Epithelial cell of esophagus (primary cell): Measurements from ENCODE around the gene GALNT15.

Experiments used
- DNase-seq: peaks from one replicate; pipeline ENCODE4 v3.0.0; 2010; ENCODE audit warnings: low read depth
- H3K4me3 ChIP-seq: 2 replicates; pipeline ENCODE4 v1.5.1; 2011; ENCODE audit warnings: mild to moderate bottlenecking, low read length, control low read depth
- TF ChIP-seq, protein P1 (sequence below): IDR thresholded peaks from 2 replicates; pipeline ENCODE4 v1.5.1; 2011; ENCODE audit warnings: low read depth, mild to moderate bottlenecking, low read length, control low read depth, inconsistent platforms; ENCODE audit not compliant: insufficient read depth; ENCODE audit errors: missing control alignments

Gene GALNT15

DNA sequence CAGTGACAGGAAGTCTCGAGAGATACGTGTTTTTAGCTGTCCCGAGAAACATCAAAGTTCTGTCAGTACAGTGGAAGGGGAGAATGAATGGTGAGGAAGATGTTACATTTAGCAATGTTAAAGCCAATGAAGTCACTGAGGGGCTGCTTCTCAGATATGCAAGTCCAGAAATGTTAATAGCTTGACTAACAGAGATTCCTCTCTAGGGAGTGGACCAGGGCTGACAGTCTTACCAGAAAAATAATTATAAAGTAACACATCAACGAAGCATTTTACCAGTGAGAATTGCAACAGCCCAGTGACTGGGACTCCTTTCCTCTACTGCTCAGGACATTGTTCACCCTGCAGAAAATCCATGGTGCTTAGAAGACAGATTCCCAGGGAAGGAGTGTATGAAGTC lies 23.9 kb downstream of the GALNT15 start:
- H3K4me3 ChIP-seq: no peak overlapping the region
- no peak for DNase-seq
- TF ChIP-seq, protein P1, sequence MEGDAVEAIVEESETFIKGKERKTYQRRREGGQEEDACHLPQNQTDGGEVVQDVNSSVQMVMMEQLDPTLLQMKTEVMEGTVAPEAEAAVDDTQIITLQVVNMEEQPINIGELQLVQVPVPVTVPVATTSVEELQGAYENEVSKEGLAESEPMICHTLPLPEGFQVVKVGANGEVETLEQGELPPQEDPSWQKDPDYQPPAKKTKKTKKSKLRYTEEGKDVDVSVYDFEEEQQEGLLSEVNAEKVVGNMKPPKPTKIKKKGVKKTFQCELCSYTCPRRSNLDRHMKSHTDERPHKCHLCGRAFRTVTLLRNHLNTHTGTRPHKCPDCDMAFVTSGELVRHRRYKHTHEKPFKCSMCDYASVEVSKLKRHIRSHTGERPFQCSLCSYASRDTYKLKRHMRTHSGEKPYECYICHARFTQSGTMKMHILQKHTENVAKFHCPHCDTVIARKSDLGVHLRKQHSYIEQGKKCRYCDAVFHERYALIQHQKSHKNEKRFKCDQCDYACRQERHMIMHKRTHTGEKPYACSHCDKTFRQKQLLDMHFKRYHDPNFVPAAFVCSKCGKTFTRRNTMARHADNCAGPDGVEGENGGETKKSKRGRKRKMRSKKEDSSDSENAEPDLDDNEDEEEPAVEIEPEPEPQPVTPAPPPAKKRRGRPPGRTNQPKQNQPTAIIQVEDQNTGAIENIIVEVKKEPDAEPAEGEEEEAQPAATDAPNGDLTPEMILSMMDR: no peak

DNA sequence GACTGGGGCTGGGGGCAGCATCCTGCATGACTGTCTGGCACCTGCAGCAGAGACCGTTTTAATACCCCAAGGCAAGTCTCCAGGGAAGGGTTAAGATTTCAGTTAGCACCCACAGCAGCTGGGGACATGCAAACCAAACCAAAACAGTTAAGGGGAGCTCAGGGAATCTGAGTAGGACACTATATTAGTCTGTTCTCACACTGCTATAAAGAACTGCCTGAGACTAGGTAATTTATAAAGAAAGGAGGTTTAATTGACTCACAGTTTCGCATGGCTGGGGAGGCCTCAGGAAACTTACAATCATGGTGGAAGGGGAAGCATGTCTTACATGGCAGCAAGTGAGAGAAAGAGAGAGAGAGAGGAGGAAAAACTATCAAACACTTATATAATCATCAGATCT lies 25.3 kb downstream of the GALNT15 start:
- TF ChIP-seq, protein P1: no peak
- H3K4me3 ChIP-seq: no peak overlapping the region
- DNase-seq: no peak

DNA sequence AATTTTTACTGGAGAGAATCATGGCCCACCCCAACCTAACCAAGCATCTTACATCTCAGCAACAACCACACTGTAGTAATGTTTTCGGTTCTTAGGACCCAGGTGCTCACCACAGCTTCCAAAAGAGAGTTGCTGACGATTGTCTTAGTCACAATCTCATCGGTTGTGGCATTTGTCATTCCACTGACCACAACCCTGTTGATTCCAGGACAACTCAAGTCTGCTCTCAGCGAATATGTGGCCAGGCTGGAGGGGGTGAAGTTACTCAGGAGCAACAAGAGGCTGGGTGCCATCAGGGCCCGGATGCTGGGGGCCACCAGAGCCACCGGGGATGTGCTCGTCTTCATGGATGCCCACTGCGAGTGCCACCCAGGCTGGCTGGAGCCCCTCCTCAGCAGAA lies 25.9 kb downstream of the GALNT15 start:
- TF ChIP-seq, protein P1: no peak
- peak; percentile 45 for DNase-seq
- no peak overlapping the region for H3K4me3 ChIP-seq

DNA sequence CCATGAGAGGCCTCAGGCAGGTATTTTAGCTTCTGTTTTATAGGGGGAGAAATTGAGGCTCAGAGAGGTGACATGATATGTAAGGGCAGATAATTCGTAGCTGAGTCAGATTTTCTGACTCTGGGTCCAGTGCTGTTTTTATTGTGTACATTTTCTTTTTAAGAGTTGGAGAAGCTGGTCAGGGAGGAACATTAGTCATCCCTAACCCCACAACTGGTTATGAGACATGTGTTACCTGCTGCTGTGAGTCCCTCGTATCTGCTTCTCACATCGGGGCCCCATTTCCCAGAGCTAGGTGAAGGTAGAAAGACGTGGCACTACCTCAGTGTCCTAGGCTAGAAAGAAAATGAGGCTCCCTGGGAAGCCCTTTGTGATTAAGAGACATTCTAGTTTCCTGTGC lies 28.6 kb downstream of the GALNT15 start:
- H3K4me3 ChIP-seq: no peak overlapping the region
- TF ChIP-seq, protein P1: no peak
- DNase-seq: peak; percentile 69

DNA sequence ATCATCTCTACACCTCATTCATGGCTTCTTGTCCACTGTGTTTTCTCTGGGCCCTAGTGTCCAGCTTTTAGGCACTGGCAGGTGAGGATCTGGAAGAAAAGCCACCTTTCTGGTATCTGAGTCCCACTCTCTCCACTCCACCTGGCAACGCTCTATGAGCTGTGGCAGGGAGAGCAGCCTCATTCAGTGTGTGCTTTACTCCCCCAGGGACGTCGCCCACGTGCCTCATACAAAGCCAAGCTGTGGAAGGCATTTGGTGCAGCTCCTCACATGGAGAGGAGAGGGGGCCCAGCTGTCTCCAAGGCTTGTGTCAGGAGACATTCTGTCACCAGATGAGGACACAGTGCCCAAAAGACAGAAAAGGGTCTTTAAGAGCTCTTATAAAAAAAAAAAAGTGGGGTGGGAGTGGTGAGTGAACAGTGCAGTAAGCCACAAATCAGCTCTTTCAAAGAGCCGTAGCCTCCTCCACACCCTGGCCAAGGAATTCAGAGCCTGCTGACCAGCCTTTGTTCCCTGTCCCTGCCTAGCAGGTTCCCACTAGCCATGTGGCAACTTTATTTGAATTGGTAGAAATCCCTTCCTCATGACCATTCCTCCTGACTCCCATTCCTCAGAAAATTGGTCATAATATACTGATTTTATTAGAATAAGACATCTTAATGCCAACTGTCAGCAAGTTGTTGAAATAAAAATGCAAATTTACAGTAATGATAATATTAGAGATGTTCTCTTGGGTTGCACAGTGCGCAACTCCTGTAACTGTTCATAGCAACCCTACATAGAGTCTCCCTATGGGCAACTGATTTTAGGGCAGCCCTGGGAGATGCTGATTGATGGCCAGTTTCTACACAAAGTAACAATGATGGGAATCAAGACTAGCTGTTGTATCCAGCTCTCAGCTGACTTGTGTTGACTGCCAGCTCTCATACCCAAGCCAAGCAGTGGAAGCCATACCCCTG lies 29.5 kb downstream of the GALNT15 start:
- no peak overlapping the region for H3K4me3 ChIP-seq
- TF ChIP-seq, protein P1: no peak
- DNase-seq: no peak

DNA sequence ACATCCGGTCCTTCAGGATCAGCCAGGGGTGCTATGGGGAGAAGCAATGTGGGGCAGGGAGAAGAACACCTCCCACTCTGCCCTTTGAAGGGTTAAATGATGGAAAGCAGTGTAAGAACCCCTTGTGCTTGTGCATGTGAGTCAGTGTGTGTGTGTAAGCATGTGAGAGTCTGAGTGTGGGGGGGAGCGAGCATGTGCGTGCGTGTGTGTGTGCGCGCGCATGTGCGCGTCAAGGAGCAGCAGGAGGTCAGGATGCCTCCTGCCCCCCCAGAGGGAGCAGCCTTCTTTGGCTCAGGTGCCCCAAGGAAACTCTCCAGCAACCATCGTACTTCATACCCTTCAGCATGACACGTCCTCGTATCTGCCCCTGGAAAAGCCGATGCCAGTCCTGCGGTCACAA lies 30.3 kb downstream of the GALNT15 start:
- H3K4me3 ChIP-seq: no peak overlapping the region
- no peak for DNase-seq
- TF ChIP-seq, protein P1: no peak

DNA sequence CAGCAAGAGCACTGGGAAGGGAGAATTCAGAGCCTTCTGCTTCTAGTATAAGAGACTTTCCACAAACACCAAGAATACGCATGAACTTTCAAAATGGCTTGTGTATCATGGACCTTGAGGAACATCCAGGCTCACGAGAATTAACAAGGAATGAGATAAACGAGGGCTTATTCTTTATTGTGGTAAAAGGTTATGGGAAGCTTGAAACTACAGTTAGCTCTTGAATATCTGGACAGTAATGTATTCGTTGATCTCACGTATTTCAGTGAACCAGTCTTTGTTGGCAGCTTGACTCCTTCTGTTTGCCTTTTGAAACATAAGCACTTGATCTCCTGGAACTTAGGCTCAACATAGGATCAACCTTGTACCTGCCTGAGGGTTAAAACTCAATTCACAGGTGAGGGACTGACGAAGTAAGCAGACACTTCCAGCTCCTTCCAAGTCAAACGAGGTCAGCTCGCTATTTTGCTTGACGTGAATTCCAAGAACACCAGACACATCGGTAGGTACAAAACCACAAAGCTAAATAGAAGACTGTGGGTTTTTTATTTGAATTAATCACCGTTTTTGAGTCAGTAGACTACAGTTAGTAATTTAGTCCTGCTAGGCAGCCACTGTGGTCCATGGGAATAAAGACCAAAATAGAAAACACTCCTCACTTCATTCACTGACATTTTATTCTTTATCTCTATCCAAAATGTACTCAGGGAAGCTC lies 30.8 kb downstream of the GALNT15 start:
- TF ChIP-seq, protein P1: no peak
- H3K4me3 ChIP-seq: no peak overlapping the region
- DNase-seq: peak; percentile 85
